ENCODE measurements around the gene NEMP2.

Gene NEMP2

DNA sequence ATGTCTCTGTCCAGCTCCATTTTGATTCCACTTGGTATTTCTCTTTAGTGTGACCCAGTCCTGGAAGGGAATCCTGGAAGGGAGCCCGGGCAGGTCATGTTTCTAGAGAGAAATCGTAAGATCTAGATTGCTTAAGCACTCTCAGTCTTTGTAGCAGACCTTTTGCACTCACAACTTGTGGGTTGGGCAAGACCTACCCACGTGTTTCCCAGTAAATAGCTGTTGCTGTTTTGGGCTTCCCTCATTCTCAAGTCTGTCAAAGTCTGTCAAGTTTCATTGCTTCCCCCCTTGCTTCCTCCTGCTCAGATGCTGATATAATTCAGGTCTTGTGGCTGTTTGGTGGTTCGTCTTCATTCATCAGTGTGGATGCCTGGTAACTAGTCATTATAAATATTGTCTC is 17.4 kb upstream of the NEMP2 start:
- Histone ChIP-seq H3K4me2 (ENCODE audit: low read depth, low read length, poor library complexity, severe bottlenecking) (no peak overlapping the region), H3K4me3 (ENCODE audit: insufficient read depth, low read length, poor library complexity, severe bottlenecking) (no peak overlapping the region), H3K79me2 (ENCODE audit: insufficient read depth, low read length) (no peaks in the 10 kb centered on the region), H4K20me1 (ENCODE audit: low read depth, low read length) (no peaks in the 10 kb centered on the region), H2AFZ (ENCODE audit: low read depth, low read length, severe bottlenecking) (no peak overlapping the region), H3K9me3 (ENCODE audit: insufficient read depth, low read length) (no peaks in the 10 kb centered on the region), H3K27me3 (ENCODE audit: low read length) (no peaks in the 10 kb centered on the region), H3K36me3 (ENCODE audit: low read length) (no peaks in the 10 kb centered on the region), H3K9me2 (replicated peaks; ENCODE audit: insufficient read depth, low read length) (no peaks in the 10 kb centered on the region), H3K9ac (ENCODE audit: low read length) (no peak overlapping the region), H3F3A (ENCODE audit: insufficient read depth) (no peaks in the 10 kb centered on the region), H3K27ac (ENCODE audit: low read depth, low read length) (no peak overlapping the region)
- TF ChIP-seq, protein P1, sequence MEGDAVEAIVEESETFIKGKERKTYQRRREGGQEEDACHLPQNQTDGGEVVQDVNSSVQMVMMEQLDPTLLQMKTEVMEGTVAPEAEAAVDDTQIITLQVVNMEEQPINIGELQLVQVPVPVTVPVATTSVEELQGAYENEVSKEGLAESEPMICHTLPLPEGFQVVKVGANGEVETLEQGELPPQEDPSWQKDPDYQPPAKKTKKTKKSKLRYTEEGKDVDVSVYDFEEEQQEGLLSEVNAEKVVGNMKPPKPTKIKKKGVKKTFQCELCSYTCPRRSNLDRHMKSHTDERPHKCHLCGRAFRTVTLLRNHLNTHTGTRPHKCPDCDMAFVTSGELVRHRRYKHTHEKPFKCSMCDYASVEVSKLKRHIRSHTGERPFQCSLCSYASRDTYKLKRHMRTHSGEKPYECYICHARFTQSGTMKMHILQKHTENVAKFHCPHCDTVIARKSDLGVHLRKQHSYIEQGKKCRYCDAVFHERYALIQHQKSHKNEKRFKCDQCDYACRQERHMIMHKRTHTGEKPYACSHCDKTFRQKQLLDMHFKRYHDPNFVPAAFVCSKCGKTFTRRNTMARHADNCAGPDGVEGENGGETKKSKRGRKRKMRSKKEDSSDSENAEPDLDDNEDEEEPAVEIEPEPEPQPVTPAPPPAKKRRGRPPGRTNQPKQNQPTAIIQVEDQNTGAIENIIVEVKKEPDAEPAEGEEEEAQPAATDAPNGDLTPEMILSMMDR (IDR thresholded peaks at IDR 0.05; ENCODE audit: insufficient read depth, low read length, poor library complexity, severe bottlenecking) = no peak
- TF ChIP-seq EZH2phosphoT487 (conservative IDR thresholded peaks at IDR 0.05; ENCODE audit: low read length) = no peak

DNA sequence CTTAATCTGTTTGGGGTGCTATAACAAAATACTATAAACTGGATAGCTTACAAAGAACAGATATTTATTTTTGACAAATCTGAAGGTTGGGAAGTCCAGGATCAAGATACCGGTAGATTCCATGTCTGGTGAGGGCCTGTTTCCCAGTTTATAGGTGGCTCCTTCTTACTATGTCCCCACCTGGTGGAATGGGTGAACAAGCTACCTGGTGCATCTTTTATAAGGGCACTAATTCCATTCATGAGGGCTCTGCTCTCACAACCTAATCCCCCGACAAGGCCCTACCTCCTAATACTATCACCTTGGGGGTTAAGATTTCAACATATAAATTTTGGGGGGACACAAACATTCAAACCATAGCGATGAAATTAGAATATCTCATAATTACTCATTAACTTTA is 15.6 kb upstream of the NEMP2 start:
- no peak for TF ChIP-seq EZH2phosphoT487 (conservative IDR thresholded peaks at IDR 0.05; ENCODE audit: low read length)
- TF ChIP-seq, protein P1 (IDR thresholded peaks at IDR 0.05; ENCODE audit: insufficient read depth, low read length, poor library complexity, severe bottlenecking) = no peak
- no peaks in the 10 kb centered on the region for H4K20me1 ChIP-seq (ENCODE audit: low read depth, low read length)

DNA sequence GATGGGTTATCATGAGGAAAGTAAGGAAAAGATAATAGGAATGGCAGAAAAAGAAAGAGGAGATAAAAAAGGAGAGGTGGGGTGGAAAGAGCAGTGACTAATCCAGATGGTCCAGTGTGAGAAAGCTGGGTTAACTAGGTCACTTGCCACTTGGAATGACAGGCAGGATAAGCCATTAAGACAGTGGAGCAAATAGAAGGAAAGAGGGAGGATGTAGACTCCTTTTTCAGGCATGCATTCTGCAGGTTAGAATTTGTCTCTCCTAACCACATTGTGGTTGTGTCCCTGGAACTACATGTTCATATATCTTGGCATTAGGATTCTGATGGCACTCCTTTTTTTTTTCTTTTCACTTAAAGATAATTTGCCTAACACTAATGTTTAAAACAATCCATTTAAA is 13.4 kb upstream of the NEMP2 start:
- peaks cover 5% of the 10 kb centered on the region; the same call in 1 of the 2 replicates for H3K79me2 ChIP-seq (ENCODE audit: insufficient read depth, low read length)
- no peaks in the 10 kb centered on the region for H3K9me3 ChIP-seq (ENCODE audit: insufficient read depth, low read length)
- H2AFZ ChIP-seq (ENCODE audit: low read depth, low read length, severe bottlenecking) = no peak overlapping the region
- no peak overlapping the region for H3K27ac ChIP-seq (ENCODE audit: low read depth, low read length)
- TF ChIP-seq, protein P1 (IDR thresholded peaks at IDR 0.05; ENCODE audit: insufficient read depth, low read length, poor library complexity, severe bottlenecking) = no peak
- no peak for TF ChIP-seq EZH2phosphoT487 (conservative IDR thresholded peaks at IDR 0.05; ENCODE audit: low read length)
- H3F3A ChIP-seq (ENCODE audit: insufficient read depth) = no peaks in the 10 kb centered on the region
- H4K20me1 ChIP-seq (ENCODE audit: low read depth, low read length) = no peaks in the 10 kb centered on the region
- no peaks in the 10 kb centered on the region for H3K9me2 ChIP-seq (replicated peaks; ENCODE audit: insufficient read depth, low read length)
- no peak overlapping the region for H3K4me2 ChIP-seq (ENCODE audit: low read depth, low read length, poor library complexity, severe bottlenecking)
- no peak overlapping the region for H3K4me3 ChIP-seq (ENCODE audit: insufficient read depth, low read length, poor library complexity, severe bottlenecking)
- no peak overlapping the region for H3K9ac ChIP-seq (ENCODE audit: low read length)
- no peaks in the 10 kb centered on the region for H3K27me3 ChIP-seq (ENCODE audit: low read length)
- no peaks in the 10 kb centered on the region for H3K36me3 ChIP-seq (ENCODE audit: low read length)

More for the DNA sequence above, 15.6 kb upstream of the NEMP2 start:
- Histone ChIP-seq H3K27me3 (ENCODE audit: low read length) (no peaks in the 10 kb centered on the region), H3K79me2 (ENCODE audit: insufficient read depth, low read length) (no peaks in the 10 kb centered on the region; the same call in 1 of the 2 replicates), H3K4me2 (ENCODE audit: low read depth, low read length, poor library complexity, severe bottlenecking) (no peak overlapping the region), H3K4me3 (ENCODE audit: insufficient read depth, low read length, poor library complexity, severe bottlenecking) (no peak overlapping the region), H3K27ac (ENCODE audit: low read depth, low read length) (no peak overlapping the region), H2AFZ (ENCODE audit: low read depth, low read length, severe bottlenecking) (no peak overlapping the region), H3F3A (ENCODE audit: insufficient read depth) (no peaks in the 10 kb centered on the region), H3K36me3 (ENCODE audit: low read length) (no peaks in the 10 kb centered on the region), H3K9me3 (ENCODE audit: insufficient read depth, low read length) (no peaks in the 10 kb centered on the region), H3K9ac (ENCODE audit: low read length) (no peak overlapping the region), H3K9me2 (replicated peaks; ENCODE audit: insufficient read depth, low read length) (no peaks in the 10 kb centered on the region)

All from SU-DHL-6 (cell line).